PC-3 (cell line): ENCODE data around the gene GALNT10. TPM values are rescaled to one million over a fixed set of nuclear protein-coding genes. Genes with fewer than 3 reads are reported as not detected.

Experiments
- ATAC-seq: fragments of 200-7000 bp; cut with Tn5 transposase; 2 replicates; pipeline ENCODE4 v1.9.1; 2020; ENCODE audit warnings: mild to moderate bottlenecking, moderate library complexity
- BruUV-seq: library from RNA; stranded (reverse); fragments of 400-500 nt; replicated peaks from 2 replicates; lab custom pipeline; 2021; lab: Mats Ljungman, UMichigan
- CTCF ChIA-PET: fragments of 300-600 bp; sonication (Branson Sonifier 250); formaldehyde crosslinking; loops from one replicate; lab custom pipeline; 2022; ENCODE audit warnings: antibody characterized with exemption; lab: Charles Lee
- POLR2A ChIA-PET: fragments of 300-600 bp; sonication (Branson Sonifier 250); formaldehyde crosslinking; loops from one replicate; lab custom pipeline; 2022; ENCODE audit warnings: antibody characterized with exemption; ENCODE audit not compliant: unreplicated experiment; lab: Charles Lee
- DNase-seq: peaks from one replicate; pipeline ENCODE4 v3.0.0-alpha.2; 2015
- H2AFZ ChIP-seq: fragments of 300-600 bp; sonication (generic); 2 replicates; pipeline ENCODE4 v1.6.0; 2016; ENCODE audit warnings: antibody characterized with exemption, low read length
- H3F3A ChIP-seq: fragments of 300-600 bp; sonication (generic); one replicate; pipeline ENCODE4 v1.6.0; 2017; ENCODE audit warnings: antibody characterized with exemption, low read length, control low read depth, mild to moderate bottlenecking; ENCODE audit not compliant: unreplicated experiment
- H3K27ac ChIP-seq: fragments of 300-600 bp; sonication (generic); 2 replicates; pipeline ENCODE4 v1.5.1; 2016; ENCODE audit warnings: mild to moderate bottlenecking, low read length
- H3K27me3 ChIP-seq: fragments of 300-600 bp; sonication (generic); 2 replicates; pipeline ENCODE4 v1.6.1; 2016; ENCODE audit warnings: low read length, mixed read lengths
- H3K36me3 ChIP-seq: fragments of 300-600 bp; sonication (generic); 2 replicates; pipeline ENCODE4 v1.6.1; 2016; ENCODE audit warnings: low read depth, mixed run types, low read length, mixed read lengths
- H3K4me1 ChIP-seq: fragments of 300-600 bp; sonication (generic); 2 replicates; pipeline ENCODE4 v1.5.1; 2016; ENCODE audit warnings: low read length; ENCODE audit not compliant: insufficient read depth
- H3K4me2 ChIP-seq: fragments of 300-600 bp; sonication (generic); 2 replicates; pipeline ENCODE4 v1.6.0; 2016; ENCODE audit warnings: low read length
- H3K4me3 ChIP-seq: fragments of 300-600 bp; sonication (generic); 2 replicates; pipeline ENCODE4 v1.5.1; 2016; ENCODE audit warnings: mild to moderate bottlenecking, low read length, mixed read lengths
- H3K79me2 ChIP-seq: fragments of 300-600 bp; sonication (generic); 2 replicates; pipeline ENCODE4 v1.6.1; 2017; ENCODE audit warnings: low read length, mixed read lengths
- H3K9ac ChIP-seq: fragments of 300-600 bp; sonication (generic); 2 replicates; pipeline ENCODE4 v1.6.0; 2016; ENCODE audit warnings: mild to moderate bottlenecking, low read length
- H3K9me2 ChIP-seq: fragments of 300-600 bp; sonication (generic); replicated peaks from 2 replicates; pipeline ENCODE4 v1.6.1; 2016; ENCODE audit warnings: mixed run types, low read length, mixed read lengths
- H3K9me3 ChIP-seq: fragments of 300-600 bp; sonication (generic); 2 replicates; pipeline ENCODE4 v1.6.1; 2016; ENCODE audit warnings: low read length, mixed read lengths
- H4K20me1 ChIP-seq: fragments of 300-600 bp; sonication (generic); 2 replicates; pipeline ENCODE4 v1.6.1; 2016; ENCODE audit warnings: low read length, mixed read lengths
- EZH2 ChIP-seq: fragments of 300-600 bp; sonication (generic); IDR thresholded peaks from one replicate; pipeline ENCODE4 v1.6.1; 2017; ENCODE audit warnings: antibody characterized with exemption, mild to moderate bottlenecking, low read length; ENCODE audit not compliant: unreplicated experiment
- EZH2phosphoT487 ChIP-seq: fragments of 300-600 bp; sonication (generic); IDR thresholded peaks from 2 replicates; pipeline ENCODE4 v1.6.1; 2018; ENCODE audit warnings: mild to moderate bottlenecking, antibody characterized with exemption, low read length, borderline replicate concordance
- intact Hi-C: fragments of 100-400 bp; cut with micrococcal nuclease; formaldehyde crosslinking; loops from 2 replicates; pipeline ENCODE4 v1.9.0; 2023
- total RNA-seq: library from RNA; depleted of rRNA; stranded (reverse); fragments of >200 nt; gene quantifications from 2 replicates; pipeline ENCODE4 v1.2.3, GENCODE V29; 2014
- TF ChIP-seq, protein P1 (sequence below): fragments of 300-600 bp; sonication (generic); conservative IDR thresholded peaks from 2 replicates; pipeline ENCODE4 v1.5.1; 2017; ENCODE audit warnings: antibody characterized with exemption, low read depth, mild to moderate bottlenecking, low read length

The GALNT10 gene
- total RNA-seq, 1 experiment from 2014 or later = 46.2 TPM

DNA sequence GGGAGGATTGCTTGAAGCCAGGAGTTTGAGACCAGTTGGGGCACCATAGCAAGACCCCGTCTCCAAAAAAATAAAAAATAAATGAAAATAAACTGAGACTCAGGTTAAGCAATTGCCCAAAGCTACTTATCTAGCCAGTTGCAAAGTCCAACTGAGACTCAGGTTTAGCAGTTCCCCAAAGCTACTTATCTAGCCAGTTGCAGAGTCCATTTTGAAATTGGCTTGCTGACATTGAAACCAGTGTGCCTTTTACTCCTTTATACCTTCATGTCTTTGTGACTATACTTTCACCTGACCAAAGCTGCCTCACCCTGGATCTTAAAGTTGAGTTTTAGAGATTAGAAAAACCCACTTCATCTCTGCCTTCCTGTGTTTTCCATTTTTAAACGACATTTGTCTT lies 66.5 kb downstream of the GALNT10 start:
- DNase-seq = no peak
- Histone ChIP-seq H2AFZ (no peak overlapping the region), H3K4me3 (no peak overlapping the region), H3K9ac (no peak overlapping the region), H3K4me1 (no peaks in the 10 kb centered on the region), H3K27ac (no peak overlapping the region), H3K9me2 (no peaks in the 10 kb centered on the region), H3K9me3 (no peaks in the 10 kb centered on the region), H3F3A (no peaks in the 10 kb centered on the region), H3K79me2 (no peaks in the 10 kb centered on the region), H4K20me1 (no peaks in the 10 kb centered on the region), H3K4me2 (no peak overlapping the region), H3K27me3 (no peaks in the 10 kb centered on the region), H3K36me3 (no peaks in the 10 kb centered on the region)
- intact Hi-C loops = no loop called here
- no TSS peak for BruUV-seq
- ChIA-PET POLR2A (no interaction called here), CTCF (no interaction called here)
- TF ChIP-seq EZH2 (no peak), EZH2phosphoT487 (no peak)
- TF ChIP-seq, protein P1, sequence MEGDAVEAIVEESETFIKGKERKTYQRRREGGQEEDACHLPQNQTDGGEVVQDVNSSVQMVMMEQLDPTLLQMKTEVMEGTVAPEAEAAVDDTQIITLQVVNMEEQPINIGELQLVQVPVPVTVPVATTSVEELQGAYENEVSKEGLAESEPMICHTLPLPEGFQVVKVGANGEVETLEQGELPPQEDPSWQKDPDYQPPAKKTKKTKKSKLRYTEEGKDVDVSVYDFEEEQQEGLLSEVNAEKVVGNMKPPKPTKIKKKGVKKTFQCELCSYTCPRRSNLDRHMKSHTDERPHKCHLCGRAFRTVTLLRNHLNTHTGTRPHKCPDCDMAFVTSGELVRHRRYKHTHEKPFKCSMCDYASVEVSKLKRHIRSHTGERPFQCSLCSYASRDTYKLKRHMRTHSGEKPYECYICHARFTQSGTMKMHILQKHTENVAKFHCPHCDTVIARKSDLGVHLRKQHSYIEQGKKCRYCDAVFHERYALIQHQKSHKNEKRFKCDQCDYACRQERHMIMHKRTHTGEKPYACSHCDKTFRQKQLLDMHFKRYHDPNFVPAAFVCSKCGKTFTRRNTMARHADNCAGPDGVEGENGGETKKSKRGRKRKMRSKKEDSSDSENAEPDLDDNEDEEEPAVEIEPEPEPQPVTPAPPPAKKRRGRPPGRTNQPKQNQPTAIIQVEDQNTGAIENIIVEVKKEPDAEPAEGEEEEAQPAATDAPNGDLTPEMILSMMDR = no peak
- ATAC-seq = no peak

DNA sequence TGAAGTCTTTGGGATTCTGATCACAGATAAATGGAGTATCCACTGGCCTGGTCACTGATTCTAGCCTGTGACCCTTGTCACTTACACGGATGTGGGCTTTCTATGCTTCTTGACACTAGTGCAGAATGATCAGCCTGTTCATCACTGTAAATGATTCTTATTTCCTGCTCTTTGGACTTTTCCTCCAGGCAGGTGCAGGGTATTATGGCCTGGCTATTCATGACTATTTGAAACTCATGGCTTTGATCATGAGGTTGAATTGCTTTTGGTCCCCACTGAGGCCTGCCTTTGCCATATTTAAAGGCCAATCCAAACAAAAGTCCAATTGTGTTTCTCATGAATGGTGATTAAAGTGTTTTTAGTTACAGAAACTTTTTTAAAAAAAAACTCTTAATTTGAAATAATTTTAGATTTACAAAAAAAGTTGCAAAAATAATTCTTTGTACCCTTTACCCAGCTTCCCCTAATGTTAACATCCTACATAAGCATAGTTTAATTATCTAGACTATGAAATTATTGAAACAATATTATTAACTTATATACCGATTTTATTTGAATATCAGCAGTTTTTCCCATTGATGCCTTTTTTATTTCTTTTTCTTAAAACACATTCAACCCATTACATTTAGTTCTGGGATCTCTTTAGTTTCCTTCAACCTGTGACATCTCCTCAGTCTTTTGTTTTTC lies 68.1 kb downstream of the GALNT10 start:
- no peak for ATAC-seq

More for the DNA sequence above, 68.1 kb downstream of the GALNT10 start:
- Histone ChIP-seq H3K27me3 (no peaks in the 10 kb centered on the region), H2AFZ (no peak overlapping the region), H3K4me3 (no peak overlapping the region), H3K4me2 (no peak overlapping the region), H4K20me1 (no peaks in the 10 kb centered on the region), H3K9me2 (no peaks in the 10 kb centered on the region), H3K27ac (no peak overlapping the region), H3K79me2 (no peaks in the 10 kb centered on the region), H3K9me3 (no peaks in the 10 kb centered on the region), H3K4me1 (no peaks in the 10 kb centered on the region), H3K9ac (no peak overlapping the region), H3F3A (no peaks in the 10 kb centered on the region), H3K36me3 (no peaks in the 10 kb centered on the region)
- TF ChIP-seq EZH2 (no peak), EZH2phosphoT487 (no peak)
- TF ChIP-seq, protein P1 = no peak
- BruUV-seq = no TSS peak
- no peak for DNase-seq
- ChIA-PET POLR2A (no interaction called here), CTCF (no interaction called here)
- intact Hi-C loops = no loop called here
